GM20000 (cell line): ENCODE measurements around the gene MXRA7.
"Not testable (repeated sequence)": the region's sequence is repeated elsewhere in the genome, so short reads cannot be mapped to it uniquely, and the experiment has no call there.

Experiments used
- DNase-seq: peaks from one replicate; pipeline ENCODE4 v3.0.0; 2012; ENCODE audit warnings: low spot score
- CTCF ChIP-seq: IDR thresholded peaks from 2 replicates; pipeline ENCODE4 v1.5.1; 2012; ENCODE audit warnings: mild to moderate bottlenecking, control low read depth; ENCODE audit errors: extremely low read depth, missing control alignments

MXRA7 gene

DNA sequence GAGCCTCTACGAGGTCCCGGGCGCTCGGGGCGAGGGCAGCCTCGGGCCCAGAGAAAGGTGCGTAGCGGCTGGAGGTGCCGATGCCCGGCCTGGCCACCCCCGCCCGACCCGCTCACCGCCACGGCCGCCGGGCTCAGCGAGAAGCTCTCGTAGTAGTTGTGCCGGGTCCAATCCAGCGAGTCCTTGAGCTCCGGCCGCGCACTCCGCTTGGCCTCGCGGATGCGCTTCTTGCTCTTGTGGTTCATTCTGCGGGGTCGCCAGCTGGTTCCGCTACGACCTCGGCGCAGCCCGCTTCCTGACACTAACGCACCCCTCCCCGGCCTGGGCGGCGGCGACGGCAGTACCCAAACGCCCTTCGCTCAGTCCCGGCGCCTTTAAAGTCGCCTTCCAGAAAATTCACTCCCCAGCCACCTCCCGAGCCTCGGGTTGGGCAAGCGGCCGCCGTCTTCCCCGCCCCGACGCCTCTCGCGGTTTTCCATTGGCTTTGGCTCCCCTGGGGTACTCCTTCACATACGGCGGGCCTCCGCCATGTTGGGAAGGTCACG is 15.5 kb upstream of the MXRA7 start, which contains the start of gene JMJD6:
JMJD6 (minus strand) TSS at position 376 of the 545 bp plus-strand sequence; CDS start at position 245, 131 bp downstream.
- DNase-seq: peak; percentile 96
- no peak for TF ChIP-seq CTCF

GRCh38 chr17:76725580-76726230 is 14.9 kb upstream of the MXRA7 start:
- peak; percentile 72 for DNase-seq
- TF ChIP-seq CTCF: no peak

GRCh38 chr17:76723812-76724211 is 13.0 kb upstream of the MXRA7 start:
- DNase-seq: no peak
- TF ChIP-seq CTCF: no peak

DNA sequence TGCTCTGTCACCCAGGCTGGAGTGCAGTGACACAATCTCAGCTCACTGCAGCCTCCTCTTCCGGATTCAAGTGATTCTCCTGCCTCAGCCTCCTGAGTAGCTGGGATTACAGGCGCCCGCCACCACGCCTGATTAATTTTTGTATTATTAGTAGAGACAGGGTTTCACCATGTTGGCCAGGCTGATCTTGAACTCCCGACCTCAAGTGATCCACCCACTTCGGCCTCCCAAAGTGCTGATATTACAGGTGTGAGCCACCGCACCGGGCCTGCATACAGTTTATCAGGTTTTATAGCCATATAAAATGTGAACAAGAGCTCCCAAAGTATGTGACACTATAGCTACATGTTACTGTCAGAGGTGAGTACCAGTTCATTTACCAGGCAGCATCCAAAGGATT is 12.2 kb upstream of the MXRA7 start:
- not testable (repeated sequence) for DNase-seq

DNA sequence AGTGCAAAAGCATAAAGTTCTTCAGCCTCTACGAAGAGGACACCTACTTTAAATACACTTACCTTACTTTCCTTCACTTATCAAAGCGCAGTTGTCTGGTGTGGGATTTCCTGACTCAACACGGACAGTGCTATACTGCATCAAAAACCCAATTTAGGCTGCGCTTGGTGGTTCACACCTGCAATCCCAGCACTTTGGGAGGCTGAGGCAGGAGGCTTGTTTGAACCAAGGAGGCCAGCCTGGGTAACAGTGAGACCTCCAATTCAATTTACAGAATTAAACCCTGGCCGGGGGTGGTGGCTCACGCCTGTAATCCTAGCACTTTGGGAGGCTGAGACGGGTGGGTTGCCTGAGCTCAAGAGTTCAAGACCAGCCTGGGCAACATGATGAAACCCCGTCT is 11.5 kb upstream of the MXRA7 start:
- TF ChIP-seq CTCF: no peak
- DNase-seq: no peak

DNA sequence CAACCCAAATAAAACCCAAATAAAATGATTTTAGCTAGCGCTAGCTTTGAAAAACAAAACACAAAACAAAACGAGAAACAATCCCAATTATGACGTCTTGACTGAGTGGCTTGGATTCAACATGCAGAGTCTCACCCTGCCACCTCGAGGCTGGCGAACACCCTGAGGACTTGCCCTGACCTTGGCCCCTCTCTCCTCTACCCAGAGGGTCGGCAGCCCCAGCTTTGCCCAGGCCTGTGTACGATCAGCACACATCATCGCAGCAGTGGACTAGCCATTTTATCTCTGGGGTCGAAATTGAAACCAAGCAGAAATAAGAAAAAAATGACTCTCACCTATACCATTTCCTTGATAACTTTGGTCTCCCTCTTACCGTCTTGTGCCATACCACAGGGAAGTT is 10.7 kb upstream of the MXRA7 start:
- no peak for DNase-seq
- TF ChIP-seq CTCF: no peak

- DNase-seq: no peak
- TF ChIP-seq CTCF: no peak
These were observed 10.2 kb upstream of the MXRA7 start for GRCh38 chr17:76720941-76721340.

DNA sequence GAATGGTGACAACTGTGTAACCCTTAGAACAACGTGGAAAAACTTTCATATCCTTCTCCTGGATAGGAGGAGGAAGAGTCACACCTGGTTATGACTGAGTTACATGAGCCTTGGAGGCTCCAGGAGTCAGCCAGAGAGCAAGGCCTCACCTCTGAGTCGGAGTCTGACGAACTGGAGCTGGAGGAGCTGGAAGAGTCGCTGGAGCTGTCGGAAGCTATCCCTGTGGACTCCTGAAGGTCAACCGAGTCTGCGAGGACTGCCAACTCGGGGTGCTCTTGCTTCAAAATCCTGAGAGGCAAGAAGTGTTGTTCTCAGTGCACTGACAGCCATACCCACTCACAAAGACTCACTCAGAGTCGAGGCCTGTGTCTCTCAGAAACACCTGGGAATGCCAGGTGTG is 9.4 kb upstream of the MXRA7 start:
- TF ChIP-seq CTCF: no peak
- no peak for DNase-seq
